DMS79 (cell line): Measurements from ENCODE around the gene POU2F1.

Experiments
- DNase-seq: peaks from one replicate; lab custom pipeline; 2025; lab: John Stamatoyannopoulos, UW

Gene POU2F1

DNA sequence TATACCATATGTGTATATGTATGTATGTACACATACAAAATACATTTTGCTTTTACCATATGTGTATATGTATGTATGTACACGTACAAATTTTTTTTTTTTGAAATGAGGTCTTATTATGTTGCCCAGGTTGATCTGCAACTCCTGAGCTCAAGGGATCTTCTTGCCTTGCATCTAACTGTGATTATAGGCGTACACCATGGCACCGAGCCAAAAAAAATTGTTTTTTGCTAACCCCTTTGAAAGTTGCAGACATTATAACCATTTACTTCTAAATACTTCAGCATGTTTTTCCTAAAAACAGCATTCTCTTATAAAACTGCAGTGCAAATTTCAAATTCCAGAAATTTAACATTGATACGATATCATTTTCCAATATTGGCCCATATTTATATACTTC lies 147.0 kb downstream of the POU2F1 start:
- DNase-seq = no peak

DNA sequence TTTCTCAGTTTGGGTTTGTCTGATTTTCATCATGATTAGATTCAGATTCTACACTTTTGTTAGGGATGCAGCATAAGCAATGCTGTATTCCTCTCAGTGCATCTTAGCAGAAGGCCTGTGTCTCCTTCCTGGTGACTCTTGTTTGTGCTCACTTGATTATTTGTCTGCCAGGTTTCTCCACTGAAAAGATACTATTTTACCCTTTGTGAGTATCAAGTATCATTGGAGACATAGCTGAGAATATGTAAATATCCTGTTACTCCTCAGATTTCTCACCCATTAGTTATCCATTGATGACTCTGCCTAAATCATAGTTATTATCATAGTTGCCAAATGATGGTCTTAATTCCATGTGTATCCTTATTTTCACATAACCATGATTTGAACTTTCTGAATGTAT lies 148.5 kb downstream of the POU2F1 start:
- no peak for DNase-seq

DNA sequence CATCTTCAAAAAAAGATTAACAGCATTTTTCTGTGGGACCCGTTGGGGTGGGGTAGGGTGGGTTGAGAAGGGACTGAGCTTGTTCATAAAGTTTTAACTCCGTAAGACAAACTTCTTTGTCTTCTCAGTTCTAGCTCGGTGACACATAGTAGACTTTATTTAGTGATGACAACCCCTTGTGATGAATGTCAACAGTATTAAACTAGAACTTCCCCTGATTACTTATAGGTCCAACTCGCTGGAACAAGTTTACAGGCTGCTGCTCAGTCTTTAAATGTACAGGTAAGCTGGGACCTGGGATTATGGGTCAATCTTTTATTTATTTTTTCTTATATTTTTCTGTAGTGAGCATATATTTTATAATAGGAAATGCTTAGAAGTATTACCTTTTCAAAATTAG lies 149.2 kb downstream of the POU2F1 start:
- no peak for DNase-seq

DNA sequence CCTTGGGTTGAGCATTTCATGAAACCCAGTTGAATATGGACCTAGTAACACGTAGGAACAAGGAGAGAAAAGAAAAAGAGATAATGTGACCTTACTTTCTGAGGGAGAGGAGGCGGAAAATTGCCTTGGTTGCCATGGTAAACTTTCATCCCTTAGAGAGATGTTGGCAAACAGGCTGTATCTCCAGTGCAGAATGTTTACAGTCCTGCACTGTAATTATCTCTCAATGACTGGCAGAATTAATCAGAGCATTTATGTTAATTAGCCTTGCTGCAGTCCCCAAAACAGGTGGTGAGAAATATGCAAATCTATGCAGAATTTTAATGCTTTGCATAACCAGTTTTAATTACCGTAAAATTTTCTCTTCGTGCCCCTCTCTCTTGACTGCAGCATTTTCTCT lies 150.3 kb downstream of the POU2F1 start:
- no peak for DNase-seq

DNA sequence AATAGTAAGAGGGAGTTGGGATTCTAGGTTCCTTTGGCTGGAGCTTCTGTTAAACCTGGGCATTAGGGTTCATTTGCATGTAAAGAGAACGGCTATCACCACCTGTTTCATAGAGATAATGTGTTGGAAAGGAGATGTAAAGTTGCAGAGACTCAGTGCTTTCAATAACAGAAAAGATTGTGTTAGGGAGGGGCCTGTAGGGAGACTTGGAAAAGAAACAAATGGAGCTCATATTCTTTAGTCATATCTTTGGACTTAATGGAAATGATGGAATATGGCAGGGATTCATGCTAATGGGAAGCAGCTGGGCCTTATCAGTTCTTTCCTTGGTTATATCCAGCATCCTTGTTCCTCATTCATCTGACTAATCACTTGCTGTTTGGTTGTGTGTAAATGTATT lies 152.7 kb downstream of the POU2F1 start:
- no peak for DNase-seq

DNA sequence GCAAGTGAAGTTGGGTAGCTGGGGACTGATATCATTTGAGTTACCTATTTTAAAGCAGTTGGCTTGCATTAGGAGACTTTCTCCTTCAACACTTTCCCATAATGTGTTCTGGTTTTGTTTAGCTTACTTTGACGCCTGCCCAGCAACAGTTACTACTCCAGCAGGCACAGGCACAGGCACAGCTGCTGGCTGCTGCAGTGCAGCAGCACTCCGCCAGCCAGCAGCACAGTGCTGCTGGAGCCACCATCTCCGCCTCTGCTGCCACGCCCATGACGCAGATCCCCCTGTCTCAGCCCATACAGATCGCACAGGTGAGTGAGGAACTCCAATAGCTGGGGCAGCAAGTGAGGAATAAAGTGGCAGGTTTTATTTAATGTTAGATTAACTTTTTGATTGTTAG lies 153.3 kb downstream of the POU2F1 start:
- DNase-seq = no peak

DNA sequence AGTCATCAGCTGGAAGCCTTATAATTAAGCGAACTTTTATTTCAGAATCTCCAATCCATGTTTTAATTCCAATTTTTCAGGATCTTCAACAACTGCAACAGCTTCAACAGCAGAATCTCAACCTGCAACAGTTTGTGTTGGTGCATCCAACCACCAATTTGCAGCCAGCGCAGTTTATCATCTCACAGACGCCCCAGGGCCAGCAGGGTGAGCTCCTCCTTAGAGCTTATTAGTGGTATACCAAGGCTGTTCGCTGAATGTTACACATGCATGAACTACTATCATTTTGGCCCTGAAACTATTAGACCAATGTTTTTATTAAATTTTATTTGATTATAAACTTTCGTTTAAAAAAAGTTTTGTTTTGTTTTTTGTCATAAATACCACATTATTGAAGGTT lies 155.3 kb downstream of the POU2F1 start:
- no peak for DNase-seq

DNA sequence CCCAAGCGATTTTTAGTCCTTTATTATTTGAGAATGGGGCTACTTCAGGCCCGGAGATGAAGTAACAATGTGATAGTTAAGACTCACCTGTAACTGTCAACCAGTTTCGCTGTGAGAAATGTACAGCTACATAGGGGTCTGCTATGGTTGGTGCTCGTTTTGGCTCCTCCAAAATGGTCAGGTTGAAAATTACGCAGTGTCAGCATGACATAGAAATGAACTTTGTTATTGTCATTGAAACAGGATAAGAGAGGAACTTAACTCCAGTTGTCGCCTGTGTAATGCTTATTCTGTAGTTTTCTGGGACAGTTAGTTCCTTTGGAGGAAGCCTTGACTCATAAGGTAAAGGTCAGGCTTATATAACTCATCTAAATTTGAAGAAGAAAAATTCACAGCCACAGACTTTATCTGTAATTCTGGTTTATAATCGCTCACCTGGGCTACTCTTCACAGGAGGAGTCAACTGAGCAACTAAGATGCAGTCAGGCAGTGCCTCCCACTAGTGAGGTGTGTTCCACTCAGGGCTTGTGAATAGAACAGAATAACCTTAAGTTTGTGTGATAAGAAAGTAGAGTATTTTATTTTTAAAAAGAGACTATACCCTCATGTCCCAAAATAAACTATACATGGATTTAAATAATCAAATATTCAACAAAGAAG lies 166.7 kb downstream of the POU2F1 start:
- no peak for DNase-seq

DNA sequence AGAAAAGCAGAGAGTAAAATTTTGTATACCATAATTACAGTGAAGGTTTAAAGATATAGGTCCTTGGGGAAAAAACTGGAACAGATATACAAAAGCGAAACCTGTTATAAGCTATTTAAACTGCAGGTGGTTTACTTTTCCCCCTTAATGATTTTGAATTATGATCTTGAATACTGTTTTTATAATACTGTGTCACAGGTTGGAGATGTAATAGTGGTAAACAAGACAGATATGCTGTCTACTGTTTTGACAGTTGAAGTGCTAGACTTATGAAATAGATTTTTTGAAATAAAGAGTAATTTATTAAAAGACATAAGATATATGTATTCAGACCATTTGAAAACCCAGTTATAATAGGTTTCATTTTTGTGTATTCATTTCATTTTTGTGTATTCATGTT lies 168.3 kb downstream of the POU2F1 start:
- DNase-seq = no peak

DNA sequence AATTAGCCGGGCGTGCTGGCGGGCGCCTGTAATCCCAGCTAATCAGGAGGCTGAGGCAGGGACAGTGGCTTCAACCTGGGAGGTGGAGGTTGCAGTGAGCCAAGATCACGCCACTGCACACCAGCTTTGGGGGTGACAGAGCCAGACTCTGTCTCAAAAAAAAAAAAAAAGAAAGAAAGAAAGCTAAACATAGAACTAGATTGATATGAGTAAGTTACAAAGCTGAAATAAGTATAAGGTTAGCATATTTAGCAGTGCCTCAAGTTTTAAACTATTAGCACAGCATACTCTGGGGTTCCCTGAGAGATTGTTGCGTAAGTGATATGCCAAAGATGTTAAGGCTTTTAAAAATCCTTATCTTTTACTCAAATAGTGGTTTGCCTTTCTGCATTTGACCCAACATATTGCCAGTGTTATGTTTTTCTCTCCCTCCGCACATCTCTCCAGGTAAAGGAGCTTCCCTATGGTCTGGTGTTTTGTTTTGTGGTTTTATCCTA lies 171.6 kb downstream of the POU2F1 start:
- DNase-seq = no peak

DNA sequence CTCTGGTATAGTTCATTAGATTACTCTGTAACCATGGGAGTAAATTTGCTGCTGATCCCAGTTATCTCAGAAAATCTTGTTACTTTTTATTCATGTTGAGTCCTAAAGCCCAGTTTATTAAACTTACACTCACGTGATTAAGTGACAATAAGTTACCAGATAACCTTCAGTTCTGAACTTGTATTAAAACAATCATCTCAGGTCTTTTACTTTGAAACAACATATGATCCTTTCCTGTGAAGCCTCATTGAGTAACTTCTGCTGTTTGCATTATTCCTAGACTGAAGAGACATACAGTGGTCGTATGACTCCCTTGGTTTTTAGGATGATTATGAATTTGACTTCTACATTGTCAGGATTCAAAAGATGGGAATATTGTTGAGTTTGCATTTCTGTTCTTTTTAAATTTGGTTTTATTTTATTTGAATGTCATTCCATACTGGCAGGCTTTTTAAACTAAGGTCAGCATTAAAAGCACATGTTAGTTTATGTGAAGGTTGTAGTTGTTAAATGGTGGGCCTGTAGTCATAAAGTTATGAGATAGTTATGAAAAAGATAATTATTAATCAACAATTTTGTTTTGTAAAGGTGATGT lies 179.8 kb downstream of the POU2F1 start:
- no peak for DNase-seq

DNA sequence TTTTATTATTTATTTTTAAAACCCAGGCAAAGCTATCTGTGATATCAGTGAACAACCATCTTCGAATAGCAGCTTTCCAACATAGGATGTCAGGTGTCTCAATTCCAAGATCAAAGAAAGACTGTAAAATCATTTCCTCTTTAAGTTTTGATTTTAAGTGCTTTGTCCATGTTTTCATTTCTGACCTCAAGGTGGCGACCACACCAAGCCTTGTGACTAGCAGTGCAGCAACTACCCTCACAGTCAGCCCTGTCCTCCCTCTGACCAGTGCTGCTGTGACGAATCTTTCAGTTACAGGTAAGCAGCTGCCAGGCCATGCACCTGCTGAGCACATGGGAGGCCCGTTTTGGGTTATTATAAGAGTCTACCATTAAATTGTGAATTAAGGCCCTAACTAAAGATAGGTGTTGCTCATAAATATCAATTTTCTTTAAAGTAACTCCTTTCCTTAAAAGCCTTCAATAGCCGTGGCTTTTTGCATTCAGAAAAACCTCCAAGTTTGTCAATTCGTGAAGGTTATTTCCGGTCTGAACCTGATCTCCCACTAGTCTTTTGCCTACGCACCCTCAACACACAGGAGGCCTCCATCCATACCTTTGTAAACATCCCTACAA lies 180.7 kb downstream of the POU2F1 start:
- DNase-seq = no peak

DNA sequence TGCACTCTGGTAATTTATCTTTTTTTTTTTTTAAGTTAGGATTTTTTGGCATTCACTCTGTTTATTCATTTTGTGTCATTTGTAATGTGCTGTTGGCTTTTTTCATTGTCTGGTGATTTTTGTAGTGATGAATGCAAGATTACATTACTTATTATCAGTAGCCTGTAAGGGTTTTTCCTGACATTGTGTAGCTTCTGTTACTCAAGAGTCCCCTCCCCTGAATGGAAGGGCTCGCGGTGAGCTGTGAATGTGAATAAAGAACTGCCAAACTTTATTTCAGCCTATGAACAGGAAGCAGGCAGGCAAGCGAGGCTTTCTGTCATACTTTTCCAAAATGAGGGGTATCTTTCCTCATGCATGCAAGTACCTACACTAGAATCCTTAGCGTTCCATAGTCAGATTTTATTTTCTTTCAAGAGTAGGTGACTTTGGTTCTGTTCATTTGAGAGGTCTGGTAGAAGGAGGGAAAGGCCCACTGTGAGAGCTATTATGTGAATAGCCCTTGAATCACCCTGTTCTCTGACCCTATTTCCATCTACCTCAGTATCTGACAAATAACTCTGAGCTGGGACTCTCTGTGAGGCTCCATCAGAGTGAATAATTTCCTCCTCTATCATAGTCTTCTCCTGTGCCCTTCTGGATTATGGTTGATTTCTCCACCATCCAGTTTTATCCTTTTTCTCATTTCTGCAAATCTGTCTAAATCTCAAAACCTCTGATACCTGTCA lies 183.6 kb downstream of the POU2F1 start:
- no peak for DNase-seq

DNA sequence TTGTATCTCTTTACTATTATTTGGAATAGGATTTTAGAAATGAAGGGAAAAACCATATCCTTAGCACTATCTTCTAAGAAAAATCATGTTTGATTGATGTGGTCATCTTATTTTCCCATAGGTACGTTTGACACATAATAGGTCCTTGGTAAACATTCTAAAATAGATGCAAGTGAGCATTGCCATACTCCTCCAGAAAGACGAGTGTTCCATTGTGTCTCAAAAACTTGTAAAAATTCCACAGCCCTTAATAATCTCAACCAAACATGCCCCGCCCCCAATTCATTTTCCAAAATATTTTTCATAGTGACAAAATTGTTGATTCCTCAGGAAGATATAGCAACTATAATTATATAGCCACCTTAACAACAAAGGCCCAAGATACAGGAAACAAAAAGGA lies 184.2 kb downstream of the POU2F1 start:
- no peak for DNase-seq

DNA sequence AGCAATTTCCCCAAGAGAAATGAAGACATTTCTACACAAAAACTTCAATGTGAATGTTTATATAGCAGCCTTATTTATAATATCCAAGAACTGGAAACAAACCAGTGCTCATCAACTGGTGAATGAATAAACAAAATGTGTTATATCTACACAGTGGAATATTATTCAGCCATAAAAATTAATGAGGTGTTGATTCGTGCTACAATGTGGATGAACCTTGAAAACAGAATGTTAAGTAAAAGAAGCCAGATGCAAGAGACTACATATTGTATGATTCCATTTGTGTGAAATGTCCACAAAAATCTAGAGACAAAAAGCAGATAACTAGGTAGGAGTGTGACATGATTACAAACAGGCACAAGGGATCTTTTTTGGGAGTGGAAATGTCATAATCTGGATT lies 187.7 kb downstream of the POU2F1 start:
- DNase-seq = no peak

DNA sequence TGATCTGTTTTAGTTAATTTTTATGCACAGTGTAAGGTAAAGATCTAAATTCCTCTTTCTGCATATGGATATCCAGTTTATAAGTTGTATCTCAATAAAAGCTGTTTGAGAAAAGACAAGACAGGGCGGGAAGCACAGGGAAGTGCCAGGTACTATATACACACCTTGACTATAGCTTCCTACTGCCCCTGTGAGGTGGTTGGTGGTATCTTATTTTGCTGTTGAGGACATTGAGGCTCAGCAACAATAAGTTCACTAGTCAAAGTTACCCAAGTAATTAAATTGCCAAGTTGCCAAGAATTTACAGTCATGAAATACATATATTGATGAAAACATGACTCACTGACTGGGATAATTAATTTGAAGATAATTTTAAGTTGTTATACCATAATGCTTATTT lies 188.5 kb downstream of the POU2F1 start:
- DNase-seq = no peak

DNA sequence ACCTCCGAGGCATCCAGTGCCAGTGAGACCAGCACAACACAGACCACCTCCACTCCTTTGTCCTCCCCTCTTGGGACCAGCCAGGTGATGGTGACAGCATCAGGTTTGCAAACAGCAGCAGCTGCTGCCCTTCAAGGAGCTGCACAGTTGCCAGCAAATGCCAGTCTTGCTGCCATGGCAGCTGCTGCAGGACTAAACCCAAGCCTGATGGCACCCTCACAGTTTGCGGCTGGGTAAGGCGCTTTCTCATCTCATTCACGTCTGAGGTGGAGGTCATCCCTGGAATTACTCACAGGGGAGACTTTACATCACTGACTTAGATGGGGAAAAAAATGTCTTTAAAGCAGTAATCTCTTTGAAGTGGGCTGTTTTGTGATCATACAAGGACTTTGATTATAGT lies 191.4 kb downstream of the POU2F1 start:
- DNase-seq = no peak

DNA sequence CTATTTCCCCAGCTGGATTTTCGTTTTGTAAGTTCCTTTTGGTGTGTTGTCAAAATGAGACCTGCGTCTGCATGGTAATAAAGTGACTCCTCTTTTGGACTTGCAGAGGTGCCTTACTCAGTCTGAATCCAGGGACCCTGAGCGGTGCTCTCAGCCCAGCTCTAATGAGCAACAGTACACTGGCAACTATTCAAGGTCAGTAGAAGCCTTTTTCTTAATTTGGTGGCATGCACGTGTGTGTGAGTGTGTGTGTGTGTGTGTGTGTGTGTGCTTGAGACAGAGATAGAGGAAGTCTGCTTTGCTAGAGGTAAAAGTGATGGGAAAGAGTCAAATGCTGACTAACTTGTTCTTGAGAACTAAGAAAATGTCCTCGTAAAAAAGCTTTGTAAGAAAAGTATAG lies 192.2 kb downstream of the POU2F1 start:
- no peak for DNase-seq

DNA sequence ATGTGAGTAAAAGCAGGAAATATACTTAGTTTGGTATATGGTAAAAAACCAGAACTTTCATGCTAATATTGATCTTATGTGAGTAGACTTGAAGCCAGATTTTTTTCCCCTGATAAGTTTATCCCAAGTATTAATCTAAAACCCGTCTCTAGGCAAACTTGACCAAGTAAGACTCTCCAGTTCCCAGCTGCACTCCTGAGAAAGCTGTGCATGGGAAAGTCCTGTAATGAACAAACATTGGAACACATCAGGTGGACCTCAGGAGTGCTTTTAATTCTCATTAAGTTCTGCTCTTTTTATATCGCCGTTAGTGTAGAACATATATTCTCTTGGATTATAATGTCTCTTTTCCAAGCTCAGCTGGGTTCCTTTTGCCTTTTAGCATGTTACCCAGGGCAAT lies 192.6 kb downstream of the POU2F1 start:
- no peak for DNase-seq

DNA sequence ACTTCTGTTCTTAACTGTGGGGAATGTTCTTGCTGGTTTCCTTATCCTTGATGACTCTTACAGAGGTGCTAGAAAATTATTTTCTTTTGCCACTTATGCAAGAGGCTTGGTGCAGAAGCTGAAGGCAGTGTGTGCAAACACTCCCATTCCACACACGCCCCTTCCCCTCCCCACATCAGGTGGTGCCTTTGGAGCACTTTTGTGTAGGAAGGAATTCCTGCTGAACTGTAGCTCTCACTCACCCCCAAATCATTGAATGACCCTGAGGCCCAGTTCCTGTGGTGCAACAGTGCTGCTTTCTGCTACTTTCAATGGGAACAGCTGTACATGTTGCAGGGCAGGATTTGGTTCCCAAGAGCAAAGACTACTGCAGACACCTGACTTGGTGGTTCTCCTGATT lies 195.8 kb downstream of the POU2F1 start:
- DNase-seq = no peak

DNA sequence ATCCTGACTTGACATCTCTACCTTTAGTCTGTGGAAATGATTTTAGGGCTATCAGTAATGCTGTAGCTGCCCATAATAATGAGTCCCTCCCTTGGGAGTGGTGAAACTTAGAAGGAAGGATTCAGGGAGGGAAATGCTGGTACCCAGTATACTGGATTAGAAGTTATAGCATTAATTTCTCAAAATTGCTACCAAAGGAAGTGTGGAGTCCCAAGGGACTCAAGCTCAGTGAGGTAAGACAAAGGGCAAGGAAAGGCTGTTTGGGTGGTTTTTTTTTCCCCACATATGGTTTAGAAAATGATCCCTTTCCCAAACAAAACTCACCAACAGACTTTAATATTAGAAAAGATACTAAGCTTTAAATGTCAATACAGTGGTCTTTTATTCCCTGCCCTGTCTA lies 197.7 kb downstream of the POU2F1 start:
- DNase-seq = no peak

DNA sequence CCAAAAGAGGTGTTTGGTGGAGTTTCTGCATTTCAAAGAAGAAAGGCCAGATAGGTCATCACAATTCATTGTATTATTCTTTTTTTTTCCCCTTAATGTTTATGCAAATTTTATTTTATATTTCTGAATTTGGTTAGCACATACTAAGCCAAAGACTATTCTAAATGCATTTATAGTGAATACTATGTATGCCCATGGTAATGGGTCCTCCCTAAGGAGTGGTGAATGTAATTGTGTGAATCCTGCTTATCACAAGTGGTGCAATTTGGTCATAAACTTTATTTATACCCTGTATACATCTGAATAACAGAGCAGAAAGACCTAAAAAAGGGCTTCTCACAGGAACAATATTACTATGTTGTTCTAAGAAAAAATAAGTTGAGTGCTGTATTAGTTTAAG lies 198.6 kb downstream of the POU2F1 start:
- no peak for DNase-seq

DNA sequence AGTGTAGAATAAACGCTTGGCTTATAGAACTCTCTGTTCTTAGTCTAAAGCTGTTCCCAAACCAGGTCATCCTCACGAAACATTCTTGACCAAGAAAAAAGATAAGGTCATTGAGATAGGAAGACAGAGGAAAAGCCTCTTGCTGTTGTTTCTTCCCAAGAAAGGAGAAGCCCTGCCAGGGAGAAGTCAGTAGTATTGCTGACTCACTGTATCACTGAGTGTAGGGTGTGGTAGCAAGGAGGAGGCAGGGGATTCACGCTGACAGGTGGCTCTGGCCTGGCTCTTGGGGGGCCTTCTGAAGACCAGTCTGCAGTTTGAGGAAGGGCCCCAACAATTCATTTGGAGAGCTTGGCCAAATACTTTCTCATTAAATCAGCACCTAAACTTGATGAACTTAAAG lies 199.8 kb downstream of the POU2F1 start:
- DNase-seq = no peak
